GM23248 (cell line): ENCODE results near the gene MAPT.

Experiments
- EZH2 ChIP-seq: fragments of 200-600 bp; sonication (generic); IDR thresholded peaks from 2 replicates; pipeline ENCODE4 v1.6.1; 2018; ENCODE audit warnings: antibody characterized with exemption, mild to moderate bottlenecking; ENCODE audit not compliant: insufficient read depth, poor library complexity, severe bottlenecking
- EZH2phosphoT487 ChIP-seq: fragments of 200-600 bp; sonication (generic); IDR thresholded peaks from 2 replicates; pipeline ENCODE4 v1.6.1; 2018; ENCODE audit warnings: antibody characterized with exemption, moderate library complexity, mild to moderate bottlenecking, low read depth; ENCODE audit not compliant: insufficient read depth

DNA sequence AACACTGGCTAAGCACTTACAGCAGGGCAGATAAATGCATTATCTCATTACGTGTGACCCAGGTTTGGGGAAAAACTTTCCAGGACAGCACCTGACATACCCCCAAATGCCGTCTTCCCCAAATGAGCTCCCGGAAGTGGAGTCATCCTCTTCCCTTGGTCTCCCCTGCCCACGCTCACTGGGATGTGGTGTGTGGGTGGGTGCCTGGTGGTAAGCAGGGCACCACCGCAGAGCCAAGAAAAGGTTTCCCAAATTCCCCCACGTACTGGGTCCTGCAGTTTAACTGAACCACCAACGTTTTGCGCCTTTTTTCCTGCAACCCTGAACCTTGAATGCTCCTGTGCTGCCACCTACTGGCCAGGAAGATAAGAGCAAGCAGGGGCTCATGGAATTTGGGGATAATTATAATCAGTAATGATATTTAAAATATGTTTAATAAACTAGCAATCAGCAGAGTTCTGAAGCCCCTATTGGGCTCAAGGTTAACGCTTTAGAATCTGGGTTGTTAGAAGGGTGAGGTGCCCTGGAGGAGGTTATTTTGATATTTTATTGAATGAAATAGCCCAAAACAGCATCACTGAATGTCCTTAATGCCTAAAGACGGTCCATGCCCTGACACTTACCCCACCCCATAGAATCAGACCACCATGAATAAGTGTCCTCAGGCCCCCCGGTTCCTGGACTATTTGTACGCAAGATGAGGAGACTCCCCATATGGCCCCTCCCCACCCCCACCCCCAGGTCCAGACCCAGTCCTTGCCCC is 41.6 kb upstream of the MAPT start:
- TF ChIP-seq EZH2phosphoT487 (no peak), EZH2 (no peak)
